Osteoblast (primary cell): Measurements from ENCODE around the gene PARD3B. TPM values are rescaled to one million over a fixed set of nuclear protein-coding genes. Genes with fewer than 3 reads are reported as not detected.

ENCODE experiments used
- DNase-seq: peaks from one replicate; pipeline ENCODE4 v3.0.0; 2011; ENCODE audit warnings: low spot score, mixed read lengths; ENCODE audit not compliant: insufficient read length; ENCODE audit errors: missing footprints
- H2AFZ ChIP-seq: 2 replicates; pipeline ENCODE4 v1.6.0; 2011; ENCODE audit warnings: mild to moderate bottlenecking, low read length
- H3K27ac ChIP-seq: 2 replicates; pipeline ENCODE4 v1.5.1; 2011; ENCODE audit warnings: mild to moderate bottlenecking, low read depth, low read length, moderate library complexity
- H3K27me3 ChIP-seq: 2 replicates; pipeline ENCODE4 v1.6.0; 2012; ENCODE audit warnings: mild to moderate bottlenecking, control low read depth, inconsistent platforms, low read length, moderate library complexity; ENCODE audit not compliant: insufficient read depth
- H3K36me3 ChIP-seq: 2 replicates; pipeline ENCODE4 v1.5.1; 2011; ENCODE audit warnings: mild to moderate bottlenecking, low read length, control low read depth, moderate library complexity; ENCODE audit not compliant: insufficient read depth
- H3K4me1 ChIP-seq: 2 replicates; pipeline ENCODE4 v1.5.1; 2011; ENCODE audit warnings: mild to moderate bottlenecking, low read length, control low read depth, moderate library complexity; ENCODE audit not compliant: insufficient read depth
- H3K4me2 ChIP-seq: 2 replicates; pipeline ENCODE4 v1.6.0; 2011; ENCODE audit warnings: mild to moderate bottlenecking, low read length; ENCODE audit not compliant: insufficient read depth
- H3K4me3 ChIP-seq: fragments of 200-600 bp; sonication (generic); 3 replicates; pipeline ENCODE4 v1.5.1; 2012; ENCODE audit warnings: mild to moderate bottlenecking, low read length, inconsistent platforms; ENCODE audit not compliant: insufficient read depth
- H3K79me2 ChIP-seq: 2 replicates; pipeline ENCODE4 v1.6.0; 2012; ENCODE audit warnings: mild to moderate bottlenecking, low read length, control low read depth, inconsistent platforms; ENCODE audit not compliant: insufficient read depth
- H3K9me3 ChIP-seq: 2 replicates; pipeline ENCODE4 v1.5.1; 2011; ENCODE audit warnings: low read depth, low read length, control low read depth
- H4K20me1 ChIP-seq: 2 replicates; pipeline ENCODE4 v1.6.0; 2012; ENCODE audit warnings: mild to moderate bottlenecking, low read length, control low read depth; ENCODE audit not compliant: insufficient read depth
- total RNA-seq: library from RNA; depleted of rRNA; stranded (reverse); fragments of >200 nt; gene quantifications from 2 replicates; pipeline ENCODE4 v1.2.3, GENCODE V29; 2012
- TF ChIP-seq, protein P1 (sequence below): IDR thresholded peaks from 2 replicates; pipeline ENCODE4 v1.5.1; 2011; ENCODE audit warnings: mild to moderate bottlenecking, low read depth, low read length, moderate library complexity; ENCODE audit errors: extremely low read depth

The PARD3B gene
- total RNA-seq, 1 donor: 22.4 TPM

GRCh38 chr2:204945376-204945775 lies 400.1 kb downstream of the PARD3B start:
- Histone ChIP-seq H2AFZ (no peak overlapping the region), H4K20me1 (no peaks in the 10 kb centered on the region), H3K4me3 (no peak overlapping the region), H3K36me3 (no peaks in the 10 kb centered on the region), H3K4me1 (peaks cover 7% of the 10 kb centered on the region), H3K9me3 (no peaks in the 10 kb centered on the region), H3K4me2 (no peak overlapping the region), H3K79me2 (no peaks in the 10 kb centered on the region), H3K27me3 (no peaks in the 10 kb centered on the region), H3K27ac (no peak overlapping the region)
- DNase-seq: no peak
- TF ChIP-seq, protein P1, sequence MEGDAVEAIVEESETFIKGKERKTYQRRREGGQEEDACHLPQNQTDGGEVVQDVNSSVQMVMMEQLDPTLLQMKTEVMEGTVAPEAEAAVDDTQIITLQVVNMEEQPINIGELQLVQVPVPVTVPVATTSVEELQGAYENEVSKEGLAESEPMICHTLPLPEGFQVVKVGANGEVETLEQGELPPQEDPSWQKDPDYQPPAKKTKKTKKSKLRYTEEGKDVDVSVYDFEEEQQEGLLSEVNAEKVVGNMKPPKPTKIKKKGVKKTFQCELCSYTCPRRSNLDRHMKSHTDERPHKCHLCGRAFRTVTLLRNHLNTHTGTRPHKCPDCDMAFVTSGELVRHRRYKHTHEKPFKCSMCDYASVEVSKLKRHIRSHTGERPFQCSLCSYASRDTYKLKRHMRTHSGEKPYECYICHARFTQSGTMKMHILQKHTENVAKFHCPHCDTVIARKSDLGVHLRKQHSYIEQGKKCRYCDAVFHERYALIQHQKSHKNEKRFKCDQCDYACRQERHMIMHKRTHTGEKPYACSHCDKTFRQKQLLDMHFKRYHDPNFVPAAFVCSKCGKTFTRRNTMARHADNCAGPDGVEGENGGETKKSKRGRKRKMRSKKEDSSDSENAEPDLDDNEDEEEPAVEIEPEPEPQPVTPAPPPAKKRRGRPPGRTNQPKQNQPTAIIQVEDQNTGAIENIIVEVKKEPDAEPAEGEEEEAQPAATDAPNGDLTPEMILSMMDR: no peak

GRCh38 chr2:204946892-204947291 lies 401.6 kb downstream of the PARD3B start:
- Histone ChIP-seq H3K4me2 (no peak overlapping the region), H2AFZ (no peak overlapping the region), H3K79me2 (no peaks in the 10 kb centered on the region), H4K20me1 (no peaks in the 10 kb centered on the region), H3K27ac (no peak overlapping the region), H3K27me3 (no peaks in the 10 kb centered on the region), H3K36me3 (no peaks in the 10 kb centered on the region), H3K4me1 (peaks cover 15% of the 10 kb centered on the region), H3K4me3 (no peak overlapping the region), H3K9me3 (no peaks in the 10 kb centered on the region)
- TF ChIP-seq, protein P1: no peak
- no peak for DNase-seq

GRCh38 chr2:204947405-204947804 lies 402.1 kb downstream of the PARD3B start:
- DNase-seq: no peak
- Histone ChIP-seq H3K36me3 (no peaks in the 10 kb centered on the region), H3K4me3 (no peak overlapping the region), H3K9me3 (no peaks in the 10 kb centered on the region), H3K4me1 (peaks cover 15% of the 10 kb centered on the region), H3K27ac (no peak overlapping the region), H3K27me3 (no peaks in the 10 kb centered on the region), H3K79me2 (no peaks in the 10 kb centered on the region), H2AFZ (no peak overlapping the region), H3K4me2 (no peak overlapping the region), H4K20me1 (no peaks in the 10 kb centered on the region)
- TF ChIP-seq, protein P1: no peak

DNA sequence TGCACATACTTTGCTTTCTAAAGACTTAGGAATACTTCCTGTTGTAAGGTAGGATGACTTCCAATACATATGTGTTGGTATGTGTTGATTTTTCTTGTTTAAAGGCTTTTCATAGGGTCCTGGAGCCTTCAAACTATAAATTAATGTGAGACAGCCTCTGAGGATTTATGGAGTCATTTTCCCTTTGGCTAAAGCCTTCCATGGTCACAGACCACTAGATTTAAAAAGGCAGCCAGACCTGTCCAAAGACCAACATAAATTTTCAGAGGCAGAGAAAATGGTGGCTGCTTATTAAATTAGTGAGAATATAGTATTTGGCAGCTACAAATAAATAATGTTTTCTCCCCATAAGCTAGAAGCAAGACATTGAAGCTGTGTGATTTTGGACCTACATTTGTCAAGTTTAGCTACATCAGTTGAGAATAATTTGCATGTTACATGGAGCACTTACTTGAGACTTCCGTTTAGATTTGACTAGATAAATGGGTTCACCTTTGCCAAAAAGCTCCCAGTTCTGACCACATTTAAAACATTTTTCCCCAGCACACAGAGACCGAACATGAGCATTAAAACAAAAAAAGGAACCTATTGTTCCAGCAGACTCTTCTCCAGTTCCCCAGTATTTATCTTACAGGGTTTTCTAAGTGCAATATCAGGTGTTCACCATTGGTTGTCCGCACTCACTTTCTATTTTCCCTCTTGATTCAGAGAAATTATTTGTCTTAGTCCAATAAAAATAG lies 402.9 kb downstream of the PARD3B start:
- Histone ChIP-seq H3K9me3 (no peaks in the 10 kb centered on the region), H3K4me3 (no peak overlapping the region), H3K36me3 (no peaks in the 10 kb centered on the region), H3K27ac (no peak overlapping the region), H3K27me3 (no peaks in the 10 kb centered on the region), H3K79me2 (no peaks in the 10 kb centered on the region), H4K20me1 (no peaks in the 10 kb centered on the region), H3K4me1 (peaks cover 15% of the 10 kb centered on the region), H3K4me2 (no peak overlapping the region), H2AFZ (no peak overlapping the region)
- DNase-seq: no peak
- TF ChIP-seq, protein P1: no peak
